ENCODE results near the gene SCPEP1.

SCPEP1 gene

GRCh38 chr17:57044976-57045867 lies 67.3 kb downstream of the SCPEP1 start:
- no peak for DNase-seq

- DNase-seq: no peak
Measured at GRCh38 chr17:57045868-57046704, 68.2 kb downstream of the SCPEP1 start.

GRCh38 chr17:57046749-57047148 lies 68.8 kb downstream of the SCPEP1 start:
- DNase-seq: no peak

- no peak for DNase-seq
Measured at GRCh38 chr17:57048096-57048495, 70.2 kb downstream of the SCPEP1 start.

- DNase-seq: no peak
Measured at GRCh38 chr17:57050306-57050705, 72.4 kb downstream of the SCPEP1 start.

- peak; percentile 87 for DNase-seq
Measured at GRCh38 chr17:57051886-57052361, 74.0 kb downstream of the SCPEP1 start.

All from NCI-H510A (cell line).